HS-27A (cell line): ENCODE results near the gene ZNF423.

Experiments
- DNase-seq: peaks from one replicate; pipeline ENCODE4 v3.0.0-alpha.2; 2012; ENCODE audit warnings: low read depth, missing footprints

Gene ZNF423

GRCh38 chr16:49622421-49623402 lies 233.2 kb downstream of the ZNF423 start:
- no peak for DNase-seq

DNA sequence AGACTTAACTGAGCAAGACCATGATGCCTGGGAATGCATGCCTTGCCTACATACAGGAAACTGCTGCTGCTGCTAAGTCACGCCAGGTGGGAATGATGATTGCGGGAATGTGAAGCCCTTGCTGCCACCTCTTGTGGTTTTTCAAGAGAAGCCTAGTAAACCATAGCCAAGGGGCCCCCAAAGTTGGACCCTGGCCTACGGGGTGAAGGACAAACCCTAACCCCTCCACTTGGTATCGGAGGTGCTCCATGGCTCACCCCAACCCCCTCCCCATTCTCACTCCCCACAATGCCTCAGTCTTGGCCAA lies 233.9 kb downstream of the ZNF423 start:
- no peak for DNase-seq

- no peak for DNase-seq
These were observed 234.4 kb downstream of the ZNF423 start for GRCh38 chr16:49621241-49622083.

GRCh38 chr16:49620869-49621240 lies 235.1 kb downstream of the ZNF423 start:
- no peak for DNase-seq

GRCh38 chr16:49620158-49620868 lies 235.6 kb downstream of the ZNF423 start:
- peak; percentile 23 for DNase-seq

GRCh38 chr16:49619811-49620157 lies 236.1 kb downstream of the ZNF423 start:
- DNase-seq = no peak

DNA sequence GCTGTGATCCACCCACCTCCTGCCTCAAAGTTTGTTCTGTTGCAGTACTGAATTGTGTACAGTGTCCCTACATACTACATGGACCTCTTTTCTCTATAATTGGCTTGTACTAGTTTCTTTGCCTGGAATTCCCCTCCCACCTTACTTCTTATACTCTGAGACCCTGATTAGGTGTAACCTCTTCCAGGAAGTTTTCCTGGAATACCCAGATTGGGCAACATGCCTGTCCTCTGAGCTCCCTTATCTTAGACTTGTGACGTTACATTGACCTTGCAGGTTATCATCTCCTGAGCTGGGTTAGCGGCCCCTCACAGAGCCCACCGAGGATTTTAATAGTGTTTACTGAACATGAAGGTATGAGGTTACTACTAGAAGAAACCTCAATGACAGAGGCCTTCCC lies 237.0 kb downstream of the ZNF423 start:
- no peak for DNase-seq

- no peak for DNase-seq
These were observed 238.1 kb downstream of the ZNF423 start for GRCh38 chr16:49617710-49618330.

- DNase-seq = no peak
These were observed 238.8 kb downstream of the ZNF423 start for GRCh38 chr16:49617016-49617629.

DNA sequence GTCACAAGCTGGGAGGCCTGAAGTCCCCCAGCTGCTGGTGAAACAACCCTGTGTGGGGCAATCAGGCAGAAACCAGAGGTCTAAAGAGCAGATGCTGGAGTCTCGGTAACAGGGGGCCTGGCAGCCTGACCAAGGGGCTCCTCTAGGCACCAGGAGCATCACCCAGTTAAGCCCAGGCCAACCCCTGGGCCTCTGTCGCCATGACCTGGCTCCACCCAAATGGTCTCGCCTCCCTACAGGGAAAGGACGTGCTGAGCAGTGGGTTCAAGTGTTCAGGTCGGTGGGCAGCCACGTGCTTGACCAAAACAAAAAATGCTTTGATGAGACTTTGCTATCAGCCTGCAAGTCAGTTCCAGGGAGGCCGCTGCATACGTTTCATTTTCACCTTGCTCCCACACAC lies 240.3 kb downstream of the ZNF423 start:
- DNase-seq = no peak

- DNase-seq = no peak
These were observed 244.9 kb downstream of the ZNF423 start for GRCh38 chr16:49610983-49611382.

GRCh38 chr16:49608779-49609178 lies 247.1 kb downstream of the ZNF423 start:
- no peak for DNase-seq

- no peak for DNase-seq
These were observed 247.8 kb downstream of the ZNF423 start for GRCh38 chr16:49608098-49608497.

DNA sequence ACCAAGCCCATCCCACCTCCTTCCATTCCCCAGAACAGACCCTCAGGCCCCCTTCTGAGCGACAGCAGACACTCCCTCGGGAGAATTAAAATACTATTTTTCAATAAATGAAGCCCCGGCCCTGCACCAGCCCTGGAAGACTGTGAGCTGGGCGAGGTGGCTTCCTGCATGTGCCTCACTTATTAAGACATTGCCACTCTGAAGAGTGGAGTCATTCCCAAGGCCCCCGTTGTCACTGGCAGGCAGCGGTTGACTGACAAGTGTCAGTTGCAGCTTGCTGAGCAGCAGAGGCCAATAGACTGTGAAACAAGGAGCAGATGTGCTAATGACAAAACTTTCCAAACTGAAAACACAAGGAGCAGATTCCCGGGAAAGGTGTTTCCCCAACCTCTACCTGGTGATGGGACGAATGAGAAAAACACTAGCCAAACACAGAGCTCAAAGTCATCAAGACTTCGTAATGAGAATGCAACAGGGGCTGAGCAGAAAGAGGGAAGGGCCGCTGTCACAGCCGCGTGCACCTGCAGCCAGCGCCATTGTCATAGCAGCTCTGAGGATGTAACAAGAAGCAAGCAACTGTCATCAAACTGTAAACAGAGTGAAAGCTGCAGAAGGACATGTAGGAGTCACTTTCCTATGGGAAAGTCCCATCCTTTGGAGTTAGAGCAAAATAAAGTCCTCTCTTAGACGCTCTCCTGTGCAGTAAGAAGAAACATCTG lies 250.2 kb downstream of the ZNF423 start:
- no peak for DNase-seq

DNA sequence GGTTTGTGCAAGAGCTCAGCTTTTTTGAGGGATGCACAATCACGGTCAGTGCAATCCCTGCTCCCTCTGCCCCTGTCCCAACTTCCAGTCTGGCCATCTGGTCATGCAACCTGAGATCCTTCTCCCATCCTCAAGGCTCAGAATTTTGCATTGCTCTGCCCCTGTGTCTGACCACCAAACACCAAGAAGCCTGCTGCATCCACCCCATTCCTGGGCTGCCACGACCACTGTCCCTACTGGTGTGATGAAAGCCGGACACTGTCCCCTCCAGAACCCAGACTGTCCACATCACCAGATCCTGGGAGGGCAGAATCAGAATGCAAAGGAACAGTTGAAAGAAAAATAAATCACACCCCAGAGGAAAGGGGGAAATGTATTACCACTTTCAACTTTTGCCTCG lies 251.3 kb downstream of the ZNF423 start:
- DNase-seq = no peak

DNA sequence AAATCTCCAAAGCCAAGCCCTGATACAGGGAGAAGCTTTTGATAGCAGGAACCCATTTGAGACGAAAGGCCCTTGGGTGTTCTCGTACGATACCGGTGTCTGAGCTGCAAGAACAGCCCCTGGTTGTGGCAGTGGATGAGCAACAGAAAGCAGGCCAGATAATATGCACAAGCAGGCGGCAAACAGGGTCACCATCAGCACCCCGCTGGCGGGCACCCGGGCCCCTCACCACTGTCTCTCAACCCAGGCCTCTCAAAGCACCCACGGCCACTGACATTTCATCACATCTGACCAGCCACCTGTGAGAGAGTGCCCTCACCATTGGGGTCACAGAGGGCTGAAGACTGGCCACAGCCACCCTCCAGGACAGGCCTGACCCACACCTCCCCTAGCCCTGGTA lies 252.0 kb downstream of the ZNF423 start:
- no peak for DNase-seq

DNA sequence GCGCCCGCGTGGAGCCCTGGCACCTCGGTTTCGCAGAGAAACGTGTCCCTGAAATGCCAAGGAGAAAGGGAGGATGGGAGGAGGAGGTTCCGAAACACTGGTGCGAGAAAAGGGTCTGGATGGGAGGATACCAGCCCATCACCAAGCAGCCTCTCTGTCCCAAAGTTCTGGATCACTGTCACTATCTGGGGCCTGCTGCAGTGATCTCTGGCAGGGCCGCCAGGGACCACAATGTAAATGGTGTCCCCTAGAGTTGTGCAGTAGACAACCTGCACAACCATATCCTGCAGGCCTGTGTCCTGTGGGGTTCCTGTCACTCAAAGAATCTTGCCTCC lies 253.0 kb downstream of the ZNF423 start:
- DNase-seq = no peak

DNA sequence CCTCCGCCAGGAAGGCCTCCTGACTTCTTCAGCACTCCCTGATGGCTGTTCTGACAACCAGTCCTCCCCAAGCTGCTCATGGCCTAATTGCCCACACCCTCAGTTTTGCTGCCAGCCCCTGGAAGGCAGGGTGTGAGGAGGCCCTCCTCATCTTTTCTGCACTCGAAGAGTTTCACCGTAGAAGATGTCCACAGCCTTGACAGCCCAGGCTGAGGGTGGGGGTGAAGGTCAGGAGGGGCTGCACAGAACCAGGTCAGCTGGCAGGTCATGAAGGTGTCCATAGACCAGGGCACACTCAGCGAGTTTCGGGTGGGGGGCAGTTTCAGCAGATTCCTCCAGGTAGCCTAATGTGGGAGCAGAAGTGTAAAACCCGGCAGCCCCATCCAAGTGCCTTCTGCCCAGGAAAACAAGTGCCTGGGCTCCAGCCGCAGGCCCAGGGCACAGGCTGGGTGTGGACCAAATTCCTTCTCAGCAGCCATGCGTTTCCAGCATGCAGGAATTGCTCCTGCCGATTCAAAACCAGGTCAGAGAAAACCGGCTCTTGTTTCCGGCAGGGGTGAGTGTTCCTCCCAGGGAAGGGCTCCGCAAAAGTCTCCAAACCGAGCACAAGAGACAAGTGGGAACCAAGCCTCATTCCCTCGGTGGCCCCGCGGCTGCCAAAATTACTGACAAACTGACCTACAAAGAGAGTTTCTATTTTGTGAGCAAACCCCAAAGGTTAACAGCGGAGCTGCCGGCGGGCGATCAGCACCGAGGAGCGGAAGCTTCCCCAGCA lies 253.5 kb downstream of the ZNF423 start:
- no peak for DNase-seq

DNA sequence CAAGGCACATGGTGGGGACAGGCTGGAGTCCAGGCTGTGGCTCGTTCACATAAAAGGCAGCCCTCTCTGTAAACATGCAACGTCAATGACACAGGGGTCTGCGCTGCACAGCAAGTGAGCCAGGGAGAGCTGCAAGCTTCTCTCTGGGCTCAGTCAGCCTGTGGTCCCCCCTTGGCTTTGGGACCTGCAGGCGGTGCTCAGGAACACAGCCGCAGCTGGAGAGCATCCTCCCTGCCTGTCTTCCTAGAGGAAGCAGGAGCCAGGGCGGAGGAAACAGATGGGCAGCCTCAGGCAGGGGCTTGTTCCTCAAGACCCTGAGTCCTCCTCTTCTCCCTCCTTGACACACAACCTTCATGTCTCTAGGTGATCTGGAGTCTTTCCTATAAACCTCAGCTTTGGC lies 254.3 kb downstream of the ZNF423 start:
- DNase-seq = no peak

- no peak for DNase-seq
These were observed 254.9 kb downstream of the ZNF423 start for GRCh38 chr16:49600976-49601375.
